GM12891 (cell line): ENCODE measurements around the gene HSPA1A.

ENCODE experiments used
- DNase-seq: peaks from one replicate; pipeline ENCODE4 v3.0.0; 2011; ENCODE audit warnings: low spot score; ENCODE audit not compliant: insufficient read length
- FAIRE-seq: peaks from 2 replicates; lab custom pipeline; 2011; peaks lifted over from hg19 to GRCh38; lab: Jason Lieb, UNC
- PAX5 ChIP-seq: IDR thresholded peaks from 2 replicates; pipeline ENCODE4 v1.6.1; 2011; ENCODE audit warnings: low read length, moderate library complexity, mild to moderate bottlenecking; ENCODE audit not compliant: insufficient read depth, severe bottlenecking
- POLR2A ChIP-seq: IDR thresholded peaks from 2 replicates; pipeline ENCODE4 v1.6.1; 2011; ENCODE audit warnings: low read depth, low read length, control low read depth
- POLR2AphosphoS5 ChIP-seq: IDR thresholded peaks from 2 replicates; pipeline ENCODE4 v1.6.1; 2011; ENCODE audit warnings: low read depth, low read length, control low read depth
- POU2F2 ChIP-seq: IDR thresholded peaks from 2 replicates; pipeline ENCODE4 v1.6.1; 2011; ENCODE audit warnings: low read depth, mild to moderate bottlenecking, control low read depth, low read length, moderate library complexity
- SPI1 ChIP-seq: IDR thresholded peaks from 2 replicates; pipeline ENCODE4 v1.6.1; 2011; ENCODE audit warnings: low read depth, low read length, control low read depth
- TAF1 ChIP-seq: IDR thresholded peaks from 2 replicates; pipeline ENCODE4 v1.6.1; 2011; ENCODE audit warnings: low read depth, low read length, control low read depth

The HSPA1A gene

GRCh38 chr6:31826793-31827285 is 11.5 kb downstream of the HSPA1A start:
- TF ChIP-seq POLR2AphosphoS5, result peak; percentile 32; the same call in 1 of the 2 replicates
- TF ChIP-seq PAX5, result no peak
- no peak for TF ChIP-seq POLR2A
- TF ChIP-seq TAF1, result no peak; the same call in 1 of the 2 replicates
- FAIRE-seq, result no peak
- peak; percentile 49 for DNase-seq

GRCh38 chr6:31827286-31828079 is 12.1 kb downstream of the HSPA1A start, which contains the start of gene HSPA1B:
Gene HSPA1B (plus strand): TSS chr6:31827738. CDS start chr6:31827951, 213 bp downstream.
- DNase-seq (peak; percentile 80), FAIRE-seq (peak; percentile 77)
- TF ChIP-seq POLR2AphosphoS5, result peak; percentile 98
- no peak for TF ChIP-seq SPI1
- peak; percentile 98 for TF ChIP-seq POLR2A
- TF ChIP-seq TAF1, result peak; percentile 88

- DNase-seq, result no peak
- FAIRE-seq, result no peak
- TF ChIP-seq SPI1, result no peak
- TF ChIP-seq TAF1, result no peak
- no peak for TF ChIP-seq POU2F2
- TF ChIP-seq POLR2AphosphoS5, result no peak
- no peak for TF ChIP-seq PAX5
- no peak for TF ChIP-seq POLR2A
Measured at GRCh38 chr6:31829633-31830283, 14.4 kb downstream of the HSPA1A start.

DNA sequence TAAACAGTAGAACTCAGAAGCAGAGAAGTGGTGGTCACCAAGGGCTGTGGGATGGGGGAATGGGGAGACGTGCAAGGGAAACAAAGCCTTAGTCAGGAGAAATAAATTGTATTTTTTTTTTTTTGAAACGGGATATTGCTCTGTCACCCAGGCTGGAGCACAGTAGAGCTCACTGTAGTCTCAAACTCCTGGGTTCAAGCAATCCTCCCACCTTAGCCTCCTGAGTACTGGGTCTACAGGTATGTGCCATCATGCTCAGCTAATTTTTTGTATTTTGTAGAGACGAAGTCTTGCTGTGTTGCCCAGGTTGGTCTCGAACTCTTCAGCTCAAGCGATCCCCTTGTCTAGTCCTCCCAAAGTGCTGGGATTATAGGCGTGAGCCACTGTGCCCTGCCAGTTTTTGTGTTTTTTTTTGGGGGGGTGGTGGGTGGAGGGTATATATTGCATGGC is 15.6 kb downstream of the HSPA1A start:
- no peak for FAIRE-seq
- TF ChIP-seq POLR2A (no peak), POLR2AphosphoS5 (no peak), TAF1 (no peak), PAX5 (no peak), POU2F2 (no peak), SPI1 (no peak)

GRCh38 chr6:31831350-31832215 is 16.2 kb downstream of the HSPA1A start:
- no peak for TF ChIP-seq PAX5
- no peak for TF ChIP-seq POLR2AphosphoS5
- no peak for TF ChIP-seq POU2F2
- TF ChIP-seq TAF1, result no peak
- no peak for TF ChIP-seq POLR2A
- TF ChIP-seq SPI1, result no peak
- no peak for FAIRE-seq
- DNase-seq, result no peak

More for the DNA sequence above, 15.6 kb downstream of the HSPA1A start:
- no peak for DNase-seq

DNA sequence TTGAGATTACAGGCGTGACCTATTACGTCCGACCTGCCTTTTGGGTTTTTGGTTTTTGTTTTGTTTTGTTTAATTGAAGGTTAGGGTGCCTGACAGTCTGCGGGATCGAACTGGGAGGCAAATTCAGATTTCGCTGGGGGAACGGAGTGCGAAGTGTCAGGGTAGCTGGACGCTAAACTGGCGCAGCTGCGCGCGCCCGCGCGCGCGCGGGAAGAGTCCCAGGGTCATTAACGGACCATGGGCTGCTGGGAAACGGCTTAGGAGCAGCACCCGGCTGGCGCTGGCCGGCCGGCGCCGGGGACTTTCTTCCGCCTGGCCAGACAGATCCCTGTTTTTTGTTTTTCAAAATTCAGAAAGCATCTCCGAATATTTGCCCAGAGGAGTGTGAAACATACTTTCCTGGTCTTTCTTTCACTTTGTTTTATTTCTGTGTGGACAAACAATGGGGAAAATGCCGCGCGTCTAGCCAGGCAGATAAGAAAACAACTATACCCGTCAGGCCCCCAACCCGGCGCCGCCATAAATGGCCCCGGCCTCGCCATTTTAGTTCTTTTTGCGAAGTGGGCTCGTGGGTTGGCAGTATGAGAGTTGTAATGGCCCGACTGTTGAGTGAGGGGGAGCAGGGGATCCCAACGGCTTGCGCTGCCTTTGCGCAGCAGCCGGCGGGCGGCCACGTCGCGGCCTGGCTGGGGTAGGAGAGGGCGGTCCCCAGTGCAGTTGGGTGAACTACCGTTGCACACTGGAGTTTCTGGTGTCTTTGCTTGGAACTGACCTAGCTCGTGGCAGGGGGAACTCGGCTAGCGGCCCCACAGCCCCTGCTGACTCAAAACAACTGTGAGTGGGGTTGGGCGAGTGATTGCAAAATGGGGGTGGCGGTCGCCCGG is 19.3 kb downstream of the HSPA1A start:
- no peak for TF ChIP-seq SPI1
- peak; percentile 99 for TF ChIP-seq POLR2A
- TF ChIP-seq TAF1, result peak; percentile 94
- peak; percentile 92 for TF ChIP-seq POU2F2
- TF ChIP-seq POLR2AphosphoS5, result peak; percentile 99
- peak; percentile 4 for TF ChIP-seq PAX5
- DNase-seq, result peak; percentile 63
- peak; percentile 71 for FAIRE-seq

- DNase-seq (no peak), FAIRE-seq (no peak)
Measured at GRCh38 chr6:31836047-31836473, 20.7 kb downstream of the HSPA1A start.

More at GRCh38 chr6:31836047-31836473, 20.7 kb downstream of the HSPA1A start:
- TF ChIP-seq POLR2AphosphoS5, result no peak; the same call in 1 of the 2 replicates
- no peak for TF ChIP-seq TAF1
- TF ChIP-seq POLR2A, result 0 out of 2 replicates have a peak, but pooled peaks have one; percentile 24
- no peak for TF ChIP-seq SPI1
- TF ChIP-seq PAX5, result no peak
- TF ChIP-seq POU2F2, result no peak
